Lower leg skin (tissue), 4 donors: ENCODE measurements around the gene FGB. TPM values are rescaled to one million over a fixed set of nuclear protein-coding genes. Genes with fewer than 3 reads are reported as not detected.

Experiments used
- DNase-seq, 2 donors: peaks; one replicate each; pipeline ENCODE4 v3.0.0-alpha.2; 2019; ENCODE audit warnings: low spot score in 2 of 2
- H3K4me3 ChIP-seq: fragments of 200-600 bp; sonication (generic); 2 replicates; pipeline ENCODE4 v1.5.1; 2017; ENCODE audit warnings: mild to moderate bottlenecking, low read depth; ENCODE audit not compliant: poor library complexity, severe bottlenecking
- POLR2A ChIP-seq, 2 donors: fragments of 450-650 bp; IDR thresholded peaks; one replicate each; pipeline ENCODE4 v1.6.1; 2016 to 2017; ENCODE audit warnings: antibody characterized with exemption in 2 of 2, mild to moderate bottlenecking in 1 of 2, moderate library complexity in 1 of 2
- WGBS, 2 donors: methylation state at CpG; one replicate each; pipeline ENCODE4 v1.1.5; 2018; 5-methylcytosine and 5-hydroxymethylcytosine counted together
- intact Hi-C: fragments of 100-400 bp; cut with DNase I; formaldehyde crosslinking; loops from one replicate; pipeline ENCODE4 v1.15.0; 2023; ENCODE audit warnings: low total_unique reads
- total RNA-seq, 4 donors: library from RNA; depleted of rRNA; stranded (reverse); fragments of >200 nt; gene quantifications; one replicate each; pipeline ENCODE4 v1.1.0, GENCODE V29; 2016
- TF ChIP-seq, protein P1 (sequence below), 3 donors: fragments of 450-650 bp; IDR thresholded peaks; one replicate each; pipeline ENCODE4 v1.5.1; 2016; ENCODE audit warnings: antibody characterized with exemption in 3 of 3, mild to moderate bottlenecking in 3 of 3, moderate library complexity in 2 of 3

Gene FGB
- total RNA-seq, 4 donors from 2014 or later: not detected

GRCh38 chr4:154585369-154586018, 22.7 kb downstream of the FGB start:
- TF ChIP-seq, protein P1, sequence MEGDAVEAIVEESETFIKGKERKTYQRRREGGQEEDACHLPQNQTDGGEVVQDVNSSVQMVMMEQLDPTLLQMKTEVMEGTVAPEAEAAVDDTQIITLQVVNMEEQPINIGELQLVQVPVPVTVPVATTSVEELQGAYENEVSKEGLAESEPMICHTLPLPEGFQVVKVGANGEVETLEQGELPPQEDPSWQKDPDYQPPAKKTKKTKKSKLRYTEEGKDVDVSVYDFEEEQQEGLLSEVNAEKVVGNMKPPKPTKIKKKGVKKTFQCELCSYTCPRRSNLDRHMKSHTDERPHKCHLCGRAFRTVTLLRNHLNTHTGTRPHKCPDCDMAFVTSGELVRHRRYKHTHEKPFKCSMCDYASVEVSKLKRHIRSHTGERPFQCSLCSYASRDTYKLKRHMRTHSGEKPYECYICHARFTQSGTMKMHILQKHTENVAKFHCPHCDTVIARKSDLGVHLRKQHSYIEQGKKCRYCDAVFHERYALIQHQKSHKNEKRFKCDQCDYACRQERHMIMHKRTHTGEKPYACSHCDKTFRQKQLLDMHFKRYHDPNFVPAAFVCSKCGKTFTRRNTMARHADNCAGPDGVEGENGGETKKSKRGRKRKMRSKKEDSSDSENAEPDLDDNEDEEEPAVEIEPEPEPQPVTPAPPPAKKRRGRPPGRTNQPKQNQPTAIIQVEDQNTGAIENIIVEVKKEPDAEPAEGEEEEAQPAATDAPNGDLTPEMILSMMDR (IDR thresholded peaks at IDR 0.05): no peak
- no peak for TF ChIP-seq POLR2A (IDR thresholded peaks at IDR 0.05)
- intact Hi-C loops: no loop called here
- H3K4me3 ChIP-seq: no peak overlapping the region
- 90 to 91% methylated on average over 10 of the region's 10 CpGs for WGBS, 2 donors
- no peak for DNase-seq

DNA sequence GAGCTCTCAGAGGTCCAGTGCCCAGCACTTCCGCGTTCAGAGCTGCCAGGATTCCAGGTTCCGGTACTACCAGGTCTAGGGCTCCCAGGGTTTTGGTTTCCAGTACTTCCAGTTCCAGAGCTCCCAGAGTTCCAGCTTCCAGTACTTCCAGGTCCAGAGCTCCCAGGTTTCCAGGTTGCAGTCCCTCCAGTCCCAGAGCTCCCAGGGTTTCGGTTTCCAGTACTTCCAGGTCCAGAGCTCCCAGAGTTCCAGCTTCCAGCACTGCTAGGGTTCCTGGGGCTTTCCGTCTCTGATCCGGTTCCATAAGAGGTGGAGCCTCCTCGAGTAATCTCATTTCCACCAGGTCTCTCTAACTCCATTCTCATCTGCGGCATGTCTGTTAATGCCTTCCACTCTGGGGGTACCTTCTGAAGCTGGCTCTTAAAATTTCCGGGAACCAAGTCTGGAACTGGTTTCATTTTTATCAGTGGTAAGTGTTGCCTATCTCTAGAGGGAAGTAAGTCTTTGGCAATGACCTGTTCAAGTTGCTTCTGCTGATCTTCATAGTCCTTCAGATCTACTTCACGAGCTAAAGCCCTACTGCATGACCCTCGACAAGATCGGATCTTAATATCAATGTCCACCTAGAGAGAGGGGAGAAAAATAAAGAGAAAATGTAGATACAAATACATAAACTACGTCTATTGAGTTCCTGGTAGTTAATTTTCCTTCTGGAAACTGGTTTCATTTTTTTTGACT, 23.7 kb downstream of the FGB start:
- WGBS, 2 donors: 85 to 89% methylated on average over 13 of the region's 13 CpGs
- no peak overlapping the region for H3K4me3 ChIP-seq
- TF ChIP-seq, protein P1 (IDR thresholded peaks at IDR 0.05): no peak
- no peak for TF ChIP-seq POLR2A (IDR thresholded peaks at IDR 0.05)
- no peak for DNase-seq
- intact Hi-C loops: no loop called here

GRCh38 chr4:154588198-154588597, 25.4 kb downstream of the FGB start:
- intact Hi-C loops: no loop called here
- H3K4me3 ChIP-seq: no peak overlapping the region
- WGBS, 2 donors: 82 to 89% methylated on average over 2 of the region's 2 CpGs
- no peak for DNase-seq
- TF ChIP-seq POLR2A (IDR thresholded peaks at IDR 0.05): no peak
- TF ChIP-seq, protein P1 (IDR thresholded peaks at IDR 0.05): no peak

- DNase-seq: no peak
- no peak overlapping the region for H3K4me3 ChIP-seq
- intact Hi-C loops: no loop called here
- TF ChIP-seq POLR2A (IDR thresholded peaks at IDR 0.05): no peak
- TF ChIP-seq, protein P1 (IDR thresholded peaks at IDR 0.05): no peak
- WGBS, 2 donors: 66 to 72% methylated on average over 7 of the region's 7 CpGs
Observed at GRCh38 chr4:154589296-154590197, 26.7 kb downstream of the FGB start.

DNA sequence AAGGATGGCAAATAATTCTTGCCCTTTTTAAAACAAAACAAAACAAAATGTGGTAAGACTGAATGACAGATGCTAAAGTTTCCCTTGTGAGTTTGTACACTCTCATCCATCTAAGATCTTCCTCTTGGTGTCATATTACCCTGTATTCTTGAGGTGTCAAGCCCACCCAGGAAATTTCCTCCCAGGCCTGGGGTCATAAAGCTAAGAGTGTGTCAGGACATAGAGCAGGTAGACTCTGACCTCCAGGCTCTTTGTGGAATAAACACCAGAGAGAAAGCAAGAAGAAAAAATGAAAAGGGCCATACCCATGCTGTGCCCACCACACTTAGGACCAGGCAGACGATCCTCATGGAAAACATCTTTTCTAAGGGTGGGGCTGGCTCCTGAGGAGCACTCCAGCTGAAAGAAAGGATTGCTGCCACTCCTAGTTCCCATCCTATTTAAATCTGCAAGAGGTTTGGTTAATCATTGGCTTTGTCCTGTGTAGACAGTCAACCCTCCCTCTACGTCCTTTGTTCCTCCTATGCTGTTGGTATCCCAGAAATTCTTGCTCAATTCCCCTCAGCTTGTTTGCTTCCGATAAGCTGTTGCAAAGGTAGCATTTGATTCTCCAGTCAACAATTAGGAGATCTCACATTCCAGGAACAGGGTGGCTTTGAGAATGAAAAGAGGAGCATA, 27.7 kb downstream of the FGB start, which contains the start of gene FGA:
Gene FGA, minus strand, starts transcription at position 414 of the 678 bp plus-strand sequence. Its CDS starts 55 bp downstream, at position 359.
- TF ChIP-seq, protein P1 (IDR thresholded peaks at IDR 0.05): no peak
- TF ChIP-seq POLR2A (IDR thresholded peaks at IDR 0.05): no peak
- DNase-seq: no peak

More for the DNA sequence above, 27.7 kb downstream of the FGB start, which contains the start of gene FGA:
- 72 to 77% methylated on average over 3 of the region's 3 CpGs for WGBS, 2 donors
- intact Hi-C loops: no loop called here
- no peak within 1 kb of the TSS for H3K4me3 ChIP-seq
